Endothelial cell of umbilical vein (primary cell): Measurements from ENCODE around the gene INPP5E. TPM values are rescaled to one million over a fixed set of nuclear protein-coding genes. Genes with fewer than 3 reads are reported as not detected.

Source experiments
- BruUV-seq: library from RNA; stranded (reverse); fragments of 400-500 nt; replicated peaks from 2 replicates; lab custom pipeline; 2021; lab: Mats Ljungman, UMichigan
- CTCF ChIA-PET: fragments of 300-600, 350-600 bp; sonication (Branson Sonifier 250); formaldehyde crosslinking; loops from one replicate; lab custom pipeline; 2021; ENCODE audit warnings: antibody characterized with exemption, inconsistent platforms; lab: Charles Lee
- POLR2A ChIA-PET: fragments of 300-600, 350-600 bp; sonication (Branson Sonifier 250); formaldehyde crosslinking; loops from one replicate; lab custom pipeline; 2021; ENCODE audit warnings: antibody characterized with exemption, inconsistent platforms; lab: Charles Lee
- DNase-seq: peaks from one replicate; pipeline ENCODE4 v3.0.0-alpha.2; 2011; ENCODE audit warnings: low read depth, low spot score
- FAIRE-seq: peaks from 2 replicates; lab custom pipeline; 2011; peaks lifted over from hg19 to GRCh38; lab: Jason Lieb, UNC
- H2AFZ ChIP-seq: 2 replicates; pipeline ENCODE4 v1.6.0; 2012; ENCODE audit warnings: low read depth, low read length, control low read depth, inconsistent platforms
- H3K27ac ChIP-seq: 2 replicates; pipeline ENCODE4 v1.5.1; 2011; ENCODE audit warnings: low read depth, mild to moderate bottlenecking, control low read depth, low read length, moderate library complexity; ENCODE audit not compliant: insufficient read depth
- H3K27me3 ChIP-seq, 2 experiments: 2 replicates each; pipeline versions ENCODE4 v1.6.0 to v1.6.1; 2011; ENCODE audit warnings: low read length in 2 of 2, mixed read lengths in 1 of 2; ENCODE audit not compliant: control insufficient read depth in 2 of 2, insufficient read depth in 2 of 2
- H3K36me3 ChIP-seq, 2 experiments: 2 replicates in 1 of 2; 3 replicates in 1 of 2; pipeline ENCODE4 v1.5.1; 2011; ENCODE audit warnings: low read length in 2 of 2, mild to moderate bottlenecking in 1 of 2, moderate library complexity in 1 of 2; ENCODE audit not compliant: control insufficient read depth in 2 of 2, insufficient read depth in 2 of 2; ENCODE audit errors: extremely low read depth in 1 of 2
- H3K4me1 ChIP-seq: 3 replicates; pipeline ENCODE4 v1.5.1; 2011; ENCODE audit warnings: mild to moderate bottlenecking, low read length; ENCODE audit not compliant: control insufficient read depth, insufficient read depth; ENCODE audit errors: extremely low read depth
- H3K4me2 ChIP-seq: 2 replicates; pipeline ENCODE4 v1.6.1; 2011; ENCODE audit warnings: low read length, control low read depth, mixed read lengths; ENCODE audit not compliant: insufficient read depth
- H3K4me3 ChIP-seq, 3 experiments: fragments of 200-600 bp in 1 of 3; sonication (generic), shearing (Covaris generic) in 1 of 3; replicated peaks in 1 of 3; 2 replicates each; pipeline ENCODE4 v1.5.1; 2011 to 2016; ENCODE audit warnings: control low read depth in 3 of 3, low read length in 3 of 3, mild to moderate bottlenecking in 2 of 3, inconsistent platforms in 1 of 3, low read depth in 1 of 3, moderate library complexity in 1 of 3; ENCODE audit not compliant: insufficient read depth in 1 of 3
- H3K79me2 ChIP-seq: 2 replicates; pipeline ENCODE4 v1.6.0; 2012; ENCODE audit warnings: low read length, inconsistent platforms; ENCODE audit not compliant: control insufficient read depth, insufficient read depth
- H3K9ac ChIP-seq: replicated peaks from 2 replicates; pipeline ENCODE3; 2011; ENCODE audit warnings: low read length, control low read depth; ENCODE audit not compliant: insufficient read depth; ENCODE audit errors: extremely low read depth
- H3K9me1 ChIP-seq: replicated peaks from 3 replicates; pipeline ENCODE4 v1.6.0; 2011; ENCODE audit warnings: mild to moderate bottlenecking, low read length; ENCODE audit not compliant: control insufficient read depth, insufficient read depth; ENCODE audit errors: extremely low read depth
- H3K9me3 ChIP-seq: replicated peaks from 2 replicates; pipeline ENCODE4 v1.5.1; 2012; ENCODE audit warnings: low read length, inconsistent platforms; ENCODE audit not compliant: control insufficient read depth, insufficient read depth
- H4K20me1 ChIP-seq: replicated peaks from 2 replicates; pipeline ENCODE3; 2011; ENCODE audit warnings: mild to moderate bottlenecking, low read length; ENCODE audit not compliant: control insufficient read depth, insufficient read depth; ENCODE audit errors: extremely low read depth
- EZH2 ChIP-seq: IDR thresholded peaks from 2 replicates; pipeline ENCODE4 v1.6.1; 2012; ENCODE audit warnings: borderline replicate concordance, low read depth, mild to moderate bottlenecking, moderate library complexity, low read length, inconsistent platforms; ENCODE audit not compliant: severe bottlenecking
- FOS ChIP-seq: IDR thresholded peaks from 2 replicates; pipeline ENCODE4 v1.6.1; 2011; ENCODE audit warnings: mild to moderate bottlenecking, low read length, moderate library complexity, borderline replicate concordance; ENCODE audit not compliant: insufficient read depth
- GATA2 ChIP-seq: IDR thresholded peaks from 2 replicates; pipeline ENCODE4 v1.7.0; 2011; ENCODE audit warnings: low read depth, mild to moderate bottlenecking, moderate library complexity, mixed read lengths, low read length; ENCODE audit not compliant: insufficient read length, insufficient read depth
- JUN ChIP-seq: IDR thresholded peaks from 2 replicates; pipeline ENCODE4 v1.6.1; 2011; ENCODE audit warnings: borderline replicate concordance, low read depth; ENCODE audit not compliant: insufficient read length, insufficient read depth
- MYC ChIP-seq: IDR thresholded peaks from one replicate; pipeline ENCODE4 v1.6.1; 2011; ENCODE audit warnings: mild to moderate bottlenecking, low read depth, low read length
- POLR2A ChIP-seq: IDR thresholded peaks from 2 replicates; pipeline ENCODE4 v1.6.1; 2012; ENCODE audit warnings: low read depth, mild to moderate bottlenecking, control low read depth, low read length
- POLR2AphosphoS5 ChIP-seq: IDR thresholded peaks from 2 replicates; pipeline ENCODE4 v1.6.1; 2012; ENCODE audit warnings: low read depth, mild to moderate bottlenecking, control low read depth, low read length, moderate library complexity; ENCODE audit not compliant: insufficient read depth
- dilution Hi-C: fragments of 300-500 bp; cut with MboI; formaldehyde crosslinking; loops from one replicate; pipeline ENCODE4 v1.15.0; 2019; ENCODE audit warnings: low sequenced_read_pairs; ENCODE audit not compliant: extremely low pct_ligation_motif_present
- intact Hi-C: fragments of 100-400 bp; cut with micrococcal nuclease; formaldehyde crosslinking; loops from one replicate; pipeline ENCODE4 v1.10.0; 2022
- polyA plus RNA-seq, 4 experiments: library from polyadenylated mRNA; depleted of rRNA in 3 of 4; stranded (reverse) in 3 of 4; unstranded in 1 of 4; fragments of >200 nt; gene quantifications; 2 replicates each; pipeline versions ENCODE4 v1.2.1 to v1.2.3, GENCODE V29; 2011 to 2012; ENCODE audit warnings: missing spikeins in 1 of 4
- total RNA-seq: library from RNA; stranded (reverse); gene quantifications from 2 replicates; pipeline ENCODE4 v1.2.3, GENCODE V29; 2021
- TF ChIP-seq, protein P1 (sequence below), 2 donors: IDR thresholded peaks; 1 replicate in 1 of 2; 2 replicates in 1 of 2; pipeline ENCODE4 v1.5.1; 2011; ENCODE audit warnings: low read length in 2 of 2, mild to moderate bottlenecking in 2 of 2, moderate library complexity in 2 of 2, control low read depth in 1 of 2, inconsistent platforms in 1 of 2, low read depth in 1 of 2; ENCODE audit not compliant: insufficient read depth in 1 of 2; ENCODE audit errors: extremely low read depth in 1 of 2
- TF ChIP-seq, protein P2 (sequence below): IDR thresholded peaks from 2 replicates; pipeline ENCODE4 v1.6.1; 2011; ENCODE audit not compliant: insufficient read depth, insufficient read length

Gene INPP5E
- total and polyA plus RNA-seq, 2 donors (not counting 3 experiments of a cell fraction or from before 2014, with no cell fraction given) = 15.0 to 24.5 TPM

DNA sequence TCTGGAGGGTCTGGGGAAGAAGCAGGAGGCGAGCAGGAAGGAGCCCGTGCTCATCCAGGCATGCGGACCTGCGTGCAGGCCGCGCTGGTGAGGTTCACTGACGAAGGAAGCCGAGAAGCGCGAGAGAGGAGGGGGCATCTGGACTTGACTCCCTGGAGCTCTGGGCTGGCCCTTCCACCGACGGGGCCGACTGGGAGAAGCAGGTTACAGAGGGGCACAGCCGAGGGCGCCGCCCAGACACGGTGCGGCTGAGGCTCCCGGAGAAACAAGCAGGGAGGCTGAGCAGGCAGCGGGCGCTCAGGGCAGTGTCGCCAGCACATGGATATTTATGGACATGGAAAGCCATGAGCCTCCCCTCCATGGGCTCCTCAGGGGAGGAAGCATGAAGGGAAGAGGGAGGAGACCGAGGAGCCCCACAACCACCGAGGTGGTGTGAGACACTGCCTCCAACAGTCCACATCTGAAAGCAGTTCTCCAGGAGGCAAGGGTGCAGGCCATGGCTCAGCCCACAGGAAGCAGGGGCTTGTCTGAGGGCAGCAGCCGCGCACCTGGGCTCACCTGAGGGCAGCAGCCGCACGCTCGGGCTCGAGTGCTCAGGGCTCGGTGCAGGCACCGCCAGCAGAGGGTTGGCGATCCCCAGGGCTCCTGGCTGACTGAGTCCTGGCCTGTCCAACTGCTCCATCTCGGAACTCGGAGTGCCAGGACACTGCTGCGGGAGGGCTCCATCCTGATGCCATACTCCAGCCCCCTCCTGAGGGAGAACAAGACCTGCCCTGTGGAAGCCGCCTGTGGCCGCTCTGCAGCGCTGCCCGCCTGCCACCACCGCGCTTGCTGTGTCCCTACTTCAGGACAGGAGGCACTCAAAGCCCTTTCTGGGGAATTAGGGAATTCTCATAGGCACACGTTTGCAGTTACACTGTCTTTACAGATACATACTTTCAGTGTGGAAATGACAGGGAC is 15.7 kb upstream of the INPP5E start:
- TF ChIP-seq EZH2 (no peak), POLR2AphosphoS5 (no peak), POLR2A (no peak), GATA2 (no peak), FOS (no peak), MYC (no peak), JUN (no peak)
- TF ChIP-seq, protein P1, sequence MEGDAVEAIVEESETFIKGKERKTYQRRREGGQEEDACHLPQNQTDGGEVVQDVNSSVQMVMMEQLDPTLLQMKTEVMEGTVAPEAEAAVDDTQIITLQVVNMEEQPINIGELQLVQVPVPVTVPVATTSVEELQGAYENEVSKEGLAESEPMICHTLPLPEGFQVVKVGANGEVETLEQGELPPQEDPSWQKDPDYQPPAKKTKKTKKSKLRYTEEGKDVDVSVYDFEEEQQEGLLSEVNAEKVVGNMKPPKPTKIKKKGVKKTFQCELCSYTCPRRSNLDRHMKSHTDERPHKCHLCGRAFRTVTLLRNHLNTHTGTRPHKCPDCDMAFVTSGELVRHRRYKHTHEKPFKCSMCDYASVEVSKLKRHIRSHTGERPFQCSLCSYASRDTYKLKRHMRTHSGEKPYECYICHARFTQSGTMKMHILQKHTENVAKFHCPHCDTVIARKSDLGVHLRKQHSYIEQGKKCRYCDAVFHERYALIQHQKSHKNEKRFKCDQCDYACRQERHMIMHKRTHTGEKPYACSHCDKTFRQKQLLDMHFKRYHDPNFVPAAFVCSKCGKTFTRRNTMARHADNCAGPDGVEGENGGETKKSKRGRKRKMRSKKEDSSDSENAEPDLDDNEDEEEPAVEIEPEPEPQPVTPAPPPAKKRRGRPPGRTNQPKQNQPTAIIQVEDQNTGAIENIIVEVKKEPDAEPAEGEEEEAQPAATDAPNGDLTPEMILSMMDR (IDR thresholded peaks at IDR 0.05; ENCODE audit: extremely low read depth in 1 of 2, insufficient read depth in 1 of 2, low read depth in 1 of 2, low read length in 2 of 2) = no peak
- TF ChIP-seq, protein P2, sequence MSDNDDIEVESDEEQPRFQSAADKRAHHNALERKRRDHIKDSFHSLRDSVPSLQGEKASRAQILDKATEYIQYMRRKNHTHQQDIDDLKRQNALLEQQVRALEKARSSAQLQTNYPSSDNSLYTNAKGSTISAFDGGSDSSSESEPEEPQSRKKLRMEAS = no peak
- H3K9ac ChIP-seq = no peak overlapping the region
- H3K27me3 ChIP-seq = no peaks in the 10 kb centered on the region
- FAIRE-seq (no peak), DNase-seq (no peak)
- no peaks in the 10 kb centered on the region for H4K20me1 ChIP-seq
- dilution Hi-C loops = no loop called here
- no TSS peak for BruUV-seq
- intact Hi-C loops = no loop called here
- H3K79me2 ChIP-seq = no peaks in the 10 kb centered on the region
- no peaks in the 10 kb centered on the region for H3K9me1 ChIP-seq
- no peak overlapping the region for H3K4me3 ChIP-seq
- no peak overlapping the region for H2AFZ ChIP-seq
- peaks cover 27 to 64% of the 10 kb centered on the region in 2 experiments for H3K36me3 ChIP-seq
- CTCF ChIA-PET = interaction anchor here (0.6 kb wide), 1 partner anchor 781 kb away, joined by 3 read pairs; no protein-coding TSS in a partner anchor
- POLR2A ChIA-PET = no interaction called here
- no peak overlapping the region for H3K27ac ChIP-seq
- H3K9me3 ChIP-seq = no peaks in the 10 kb centered on the region
- H3K4me1 ChIP-seq = no peaks in the 10 kb centered on the region
- H3K4me2 ChIP-seq = no peak overlapping the region
